Large intestine (tissue), 1 donor: ENCODE data around the gene NPC1L1. TPM values are rescaled to one million over a fixed set of nuclear protein-coding genes. Genes with fewer than 3 reads are reported as not detected.

Experiments
- polyA plus RNA-seq: library from polyadenylated mRNA; unstranded; fragments of 120-200 nt; gene quantifications from one replicate; pipeline ENCODE4 v1.2.1, GENCODE V29; 2013

Gene NPC1L1
- polyA plus RNA-seq, 1 donor = 63.9 TPM

Other genes with a start within 250 kb of the NPC1L1 start
- gene CAMK2B, start 215.7 kb downstream of the NPC1L1 start, polyA plus RNA-seq = 4.4 TPM
- gene NUDCD3, start 50.7 kb downstream of the NPC1L1 start, polyA plus RNA-seq = 68.3 TPM
- 97.1 TPM for gene DDX56, start 32.6 kb upstream of the NPC1L1 start, polyA plus RNA-seq
- 164 TPM for gene TMED4, start 40.9 kb upstream of the NPC1L1 start, polyA plus RNA-seq
- 97.4 TPM for gene OGDH, start 65.3 kb upstream of the NPC1L1 start, polyA plus RNA-seq
- gene ZMIZ2, start 207.5 kb upstream of the NPC1L1 start, polyA plus RNA-seq = 86.2 TPM